Urothelium cell line (cell line): Measurements from ENCODE around the gene RFTN1.
A peak's percentile ranks its signal among the peaks of the same experiment; 100 is the strongest.

Experiments
- DNase-seq: peaks from one replicate; pipeline ENCODE4 v3.0.0; 2011; ENCODE audit warnings: low spot score, mixed read lengths
- FAIRE-seq: peaks from 2 replicates; lab custom pipeline; 2011; peaks lifted over from hg19 to GRCh38; lab: Jason Lieb, UNC

RFTN1 gene

DNA sequence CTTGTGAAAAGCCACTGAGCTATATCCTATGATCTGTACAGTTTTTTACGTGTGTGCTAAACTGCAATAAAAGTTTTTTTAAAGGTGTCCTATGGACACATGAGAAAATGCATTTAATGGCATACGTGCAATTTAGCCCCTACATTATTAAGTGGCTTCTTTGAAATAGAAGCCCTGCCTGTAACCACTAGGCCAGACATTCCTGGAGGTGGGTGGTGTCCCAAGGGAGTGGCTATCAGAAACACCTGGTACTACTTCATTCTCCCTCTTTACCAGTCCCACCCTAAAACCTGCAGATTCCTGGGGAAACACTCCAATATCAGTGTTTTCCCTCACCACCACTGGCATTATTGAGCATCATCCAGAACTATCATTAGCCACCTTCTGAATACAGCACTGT is 148.5 kb downstream of the RFTN1 start:
- DNase-seq (no peak), FAIRE-seq (no peak)

DNA sequence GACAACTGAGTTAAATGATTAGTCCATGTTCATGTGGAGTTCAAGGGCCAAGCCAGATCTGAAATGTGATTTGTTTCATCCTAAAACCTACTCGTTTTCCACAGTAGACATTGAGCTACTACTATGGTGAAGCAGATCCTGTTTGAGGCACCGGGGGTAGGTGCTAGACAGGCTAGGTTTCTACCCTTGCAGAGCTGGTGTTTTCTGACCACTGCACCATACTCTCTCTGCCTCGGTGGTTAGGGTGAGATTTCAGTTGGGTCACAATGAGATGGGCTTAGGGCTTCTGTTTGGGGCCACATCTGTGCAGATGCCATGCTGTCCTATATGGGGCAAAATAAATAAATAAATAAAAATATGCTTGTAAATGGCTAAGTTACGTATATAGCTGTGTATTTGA is 149.2 kb downstream of the RFTN1 start:
- DNase-seq (no peak), FAIRE-seq (no peak)

DNA sequence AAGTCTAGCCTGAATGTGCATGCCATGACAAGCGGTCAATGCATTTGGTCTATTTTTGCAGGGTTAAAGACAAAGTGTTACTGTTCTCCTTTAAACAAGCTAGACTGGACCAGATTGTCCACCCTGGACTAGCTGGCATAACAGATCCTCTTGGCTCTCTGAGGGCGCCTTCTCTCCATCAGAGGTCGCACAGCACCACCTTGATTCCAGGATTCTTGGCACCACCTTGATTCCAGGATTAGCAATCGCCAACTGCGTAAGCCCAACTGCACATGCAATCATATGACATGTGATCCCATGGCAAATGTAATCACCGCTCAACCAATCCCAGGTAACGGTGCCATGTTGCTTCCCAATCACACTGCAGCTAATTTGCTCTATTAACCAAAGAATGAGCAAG is 149.9 kb downstream of the RFTN1 start:
- no peak for FAIRE-seq
- DNase-seq = no peak

DNA sequence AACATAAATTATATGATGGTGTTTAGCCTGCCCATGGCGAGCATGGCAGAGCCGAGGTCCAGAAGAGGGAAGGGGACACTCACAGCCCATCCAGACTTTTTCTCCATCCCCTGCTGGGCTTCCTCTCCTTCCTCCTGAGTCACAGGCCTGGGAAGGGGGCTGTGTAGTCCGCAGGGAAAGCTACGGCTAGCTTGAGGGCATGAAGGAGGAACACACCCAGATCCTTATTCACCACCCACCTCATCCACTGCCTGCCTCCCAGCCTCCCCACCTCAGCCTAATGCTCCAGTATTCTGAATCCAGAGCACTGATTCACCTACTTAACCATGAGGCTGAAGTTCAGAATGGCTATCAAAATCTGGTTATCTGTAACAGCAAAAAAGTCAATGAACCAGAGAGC is 150.7 kb downstream of the RFTN1 start:
- no peak for FAIRE-seq
- DNase-seq = no peak

DNA sequence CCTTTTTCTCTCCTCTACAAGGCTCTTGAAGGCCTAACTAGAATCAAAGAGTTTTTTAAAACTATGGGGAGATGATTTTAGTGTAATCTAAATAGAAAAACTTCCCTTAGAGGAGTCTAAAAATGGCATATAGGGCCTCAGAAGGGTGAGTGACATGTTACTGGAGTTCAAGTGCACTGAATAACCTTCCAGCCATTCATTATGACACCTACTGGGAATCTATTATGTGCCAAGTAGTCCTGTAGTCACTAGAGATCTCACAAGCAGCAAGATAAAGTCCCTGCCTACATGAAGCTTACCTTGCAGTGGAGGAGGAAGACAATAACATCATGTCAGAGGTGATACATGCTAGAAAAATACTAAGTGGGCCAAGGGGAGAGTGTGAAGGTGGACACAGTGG is 152.4 kb downstream of the RFTN1 start:
- DNase-seq = no peak
- no peak for FAIRE-seq

DNA sequence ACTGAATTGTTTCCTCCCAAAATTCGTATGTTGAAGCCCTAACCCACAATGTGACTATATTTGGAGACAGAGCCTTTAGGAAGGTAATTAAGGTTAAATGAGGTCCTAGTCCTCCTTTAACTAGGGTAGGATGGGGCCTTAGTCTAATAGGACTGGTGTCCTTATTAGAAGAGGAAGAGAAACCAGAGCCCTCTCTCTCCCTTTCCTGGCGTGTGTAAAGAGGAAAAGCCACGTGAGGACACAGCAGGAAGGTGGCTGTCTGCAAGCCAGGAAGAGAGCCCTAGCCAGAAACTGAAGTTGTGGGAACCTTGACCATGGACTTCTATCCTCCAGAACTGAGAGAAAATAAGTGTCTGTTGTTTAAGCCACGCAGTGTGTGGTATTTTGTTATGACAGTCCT is 154.2 kb downstream of the RFTN1 start:
- FAIRE-seq (no peak), DNase-seq (no peak)

DNA sequence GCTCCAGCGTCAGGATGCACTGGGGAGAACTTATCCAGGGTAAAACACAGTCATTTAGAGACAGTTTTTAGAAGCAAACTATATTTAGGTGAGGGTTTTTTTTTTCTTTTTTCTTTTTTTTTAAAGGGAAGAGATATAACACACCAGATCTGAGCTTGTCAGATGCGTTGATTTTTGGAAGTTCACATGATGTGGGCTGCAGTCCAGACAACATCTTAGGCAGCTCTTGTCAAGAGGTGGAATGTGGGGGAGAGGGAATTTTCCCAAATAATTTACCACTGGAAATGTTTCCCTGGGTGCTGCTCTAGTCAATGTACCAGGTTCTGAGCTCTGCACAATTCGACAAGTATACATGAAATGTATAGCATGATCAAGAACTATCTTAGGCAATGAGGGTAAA is 155.2 kb downstream of the RFTN1 start:
- DNase-seq (no peak), FAIRE-seq (no peak)

DNA sequence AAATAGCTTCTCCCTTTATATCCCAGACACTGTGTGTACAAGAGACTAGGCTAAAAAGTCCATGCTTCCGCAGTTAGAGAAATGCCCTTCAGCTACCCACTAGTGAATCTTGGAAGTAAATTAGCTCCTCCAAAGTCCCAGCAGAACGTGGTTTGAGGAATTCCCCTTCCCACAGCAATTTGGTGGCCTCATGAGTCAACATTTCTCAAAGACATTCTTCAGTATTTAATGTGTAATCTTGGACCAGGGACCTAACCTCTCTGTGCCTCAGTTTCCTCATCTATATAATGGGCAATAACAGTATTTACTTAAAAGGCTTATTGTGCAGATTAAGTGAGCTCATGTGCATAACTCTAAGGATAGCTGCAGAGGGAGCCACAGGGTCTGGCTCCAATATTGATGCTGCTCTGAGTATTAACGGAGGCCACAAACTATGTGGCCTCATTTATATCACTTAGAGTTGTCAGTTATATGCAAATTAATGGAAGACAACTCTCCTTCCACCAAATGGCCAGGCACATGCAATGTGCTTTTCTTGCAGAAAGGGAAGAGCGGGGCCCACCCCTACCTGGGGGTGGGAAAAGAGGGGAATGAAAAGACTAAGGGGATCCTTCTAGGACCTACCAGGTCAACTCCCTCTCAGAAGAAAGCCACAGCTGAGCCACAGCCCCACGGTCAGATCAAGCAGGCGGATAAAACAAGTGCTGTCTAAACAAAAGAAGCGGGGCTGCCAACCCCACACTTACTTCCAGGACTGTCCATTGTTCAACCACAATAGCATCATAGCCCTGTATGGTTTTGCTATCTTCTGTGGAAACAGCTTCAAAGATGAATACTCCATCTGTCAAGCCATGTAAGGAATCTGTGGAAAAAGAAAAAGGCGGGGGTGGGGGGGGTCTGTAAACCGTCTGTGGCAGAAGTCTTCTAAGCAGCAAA is 156.0 kb downstream of the RFTN1 start:
- FAIRE-seq (no peak), DNase-seq (no peak)

DNA sequence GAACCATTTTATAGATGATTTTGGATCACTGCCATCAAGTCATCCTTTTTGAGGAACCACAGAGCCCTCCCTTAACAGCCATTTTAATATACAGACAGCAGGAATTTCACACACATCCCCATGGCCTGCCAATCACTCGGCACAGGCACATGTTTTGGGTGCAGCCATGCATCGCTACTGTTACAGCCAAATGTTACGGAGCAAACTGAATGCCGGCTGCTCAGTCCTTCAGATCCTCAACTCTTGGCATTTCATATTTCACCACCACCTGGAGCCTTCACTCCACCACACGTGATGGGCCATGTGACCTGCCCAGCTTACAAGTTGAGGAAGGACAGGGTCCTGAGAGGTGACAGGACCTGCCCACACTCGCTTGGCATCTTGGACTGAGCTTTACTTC is 157.7 kb downstream of the RFTN1 start:
- peak; percentile 61 for FAIRE-seq
- DNase-seq = no peak

DNA sequence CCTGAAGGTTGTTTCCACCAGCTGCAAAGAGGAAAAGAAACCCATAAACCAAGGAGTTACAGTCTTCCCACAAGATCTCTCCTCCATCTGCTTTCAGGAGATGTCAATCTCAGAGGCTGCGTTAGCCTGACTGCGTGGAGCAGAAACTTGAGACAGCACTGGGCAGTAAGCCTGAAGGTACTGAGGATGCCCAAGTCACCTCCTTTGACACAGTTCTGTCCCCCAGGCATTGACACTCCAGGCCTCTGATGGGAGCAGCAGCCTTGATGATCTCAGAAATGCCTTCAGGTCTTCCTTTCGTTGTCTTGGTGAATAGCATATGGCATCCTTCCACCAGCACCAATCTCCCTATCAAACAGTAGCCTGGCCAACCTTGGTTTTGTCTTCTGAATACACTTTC is 159.2 kb downstream of the RFTN1 start:
- DNase-seq (no peak), FAIRE-seq (no peak)

DNA sequence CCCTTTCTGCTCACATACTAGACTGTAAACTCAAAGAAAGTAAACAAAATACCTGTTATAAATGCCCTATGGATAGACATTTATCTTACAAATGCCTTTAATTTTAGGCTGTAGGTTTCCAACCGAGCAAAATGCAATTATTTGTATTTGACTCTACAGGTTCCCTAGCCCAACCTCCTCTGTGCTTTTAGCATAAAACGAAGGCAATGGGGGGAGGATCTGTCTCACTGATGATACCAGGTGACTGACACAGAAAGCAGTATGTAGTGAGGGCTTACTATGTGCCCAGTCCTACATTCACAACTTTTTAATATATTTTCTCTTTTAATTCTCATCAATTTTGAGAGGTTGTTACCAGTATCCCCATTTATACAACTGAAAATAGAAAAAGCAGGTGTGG is 161.1 kb downstream of the RFTN1 start:
- no peak for FAIRE-seq
- DNase-seq = no peak

DNA sequence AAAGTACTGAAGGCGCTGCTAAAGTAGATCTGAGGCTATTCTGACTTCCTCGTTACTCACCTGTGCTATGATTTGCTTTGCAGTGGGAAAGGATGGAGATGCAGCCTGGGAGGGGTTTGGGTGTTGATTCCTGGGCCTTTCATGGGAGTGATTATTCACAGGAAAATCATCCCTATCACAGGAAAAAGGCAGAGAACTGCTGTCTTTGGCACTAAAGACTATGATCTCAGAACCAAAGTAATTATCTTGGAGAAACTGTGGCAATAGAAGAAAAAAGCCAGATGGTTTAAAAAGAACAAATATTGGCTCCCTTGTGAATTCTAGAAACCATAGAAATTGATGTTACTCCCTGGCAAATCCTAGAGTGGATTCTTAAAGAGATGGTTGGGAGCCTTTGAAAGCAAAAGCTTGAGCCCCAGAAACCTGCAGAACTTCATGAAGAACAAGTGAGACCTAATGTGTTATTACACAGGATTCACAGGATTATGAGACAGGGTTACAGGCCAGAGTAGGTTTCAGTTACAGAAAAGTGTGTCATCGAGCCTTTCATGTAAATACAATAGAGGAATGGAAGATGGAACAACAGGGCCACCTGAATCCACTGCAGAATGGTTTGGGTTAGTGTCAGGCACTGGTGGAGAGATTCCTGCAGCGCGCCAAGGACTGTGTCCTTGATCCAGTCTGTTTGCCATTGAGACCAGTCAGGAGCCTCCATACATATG is 162.7 kb downstream of the RFTN1 start:
- FAIRE-seq (no peak), DNase-seq (no peak)

DNA sequence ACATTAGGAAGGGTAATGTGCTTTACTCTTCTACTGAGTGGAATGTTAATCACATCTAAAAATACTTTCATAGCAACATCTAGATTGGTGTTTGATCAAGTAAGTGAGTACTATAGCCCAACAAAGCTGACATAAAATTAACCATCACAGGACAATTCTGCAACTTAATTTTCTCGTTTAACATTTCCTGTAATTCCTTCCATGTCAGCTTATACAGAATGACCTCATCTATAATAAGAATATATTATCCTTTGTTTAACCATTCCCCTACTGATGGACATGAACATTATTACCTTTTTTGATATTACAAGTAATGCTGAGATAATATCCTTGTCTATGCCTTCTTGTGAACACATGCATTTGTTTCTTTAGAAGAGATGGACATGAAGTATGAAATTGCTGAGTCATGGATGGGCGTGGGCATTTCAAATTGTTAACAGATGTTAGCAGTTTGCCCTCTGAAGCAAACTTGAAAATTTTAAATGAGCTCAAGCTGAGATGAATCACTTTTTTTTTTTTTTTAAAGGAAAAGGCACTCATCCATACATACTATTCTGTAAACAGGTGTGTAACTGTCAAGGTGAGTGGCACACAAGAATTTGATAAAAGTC is 163.4 kb downstream of the RFTN1 start:
- DNase-seq = no peak
- FAIRE-seq = no peak

DNA sequence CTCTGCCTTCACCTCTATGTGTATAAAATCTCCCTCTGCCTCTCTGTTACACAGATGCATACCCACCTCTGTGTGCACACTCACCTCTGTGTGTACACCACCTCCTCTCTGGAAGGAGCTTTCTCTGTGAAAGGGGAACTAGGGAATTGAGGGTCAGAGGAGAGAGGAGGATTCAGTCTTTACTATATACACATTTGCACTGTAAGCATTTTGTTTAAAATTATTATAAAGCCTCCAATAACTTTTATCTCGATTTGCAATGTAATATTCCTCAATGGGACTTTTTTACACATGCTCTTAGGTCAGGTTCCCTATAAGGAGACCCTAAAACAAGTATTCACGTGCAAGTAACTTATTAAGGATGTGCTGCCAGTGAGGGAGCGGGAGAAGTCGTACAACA is 166.0 kb downstream of the RFTN1 start:
- FAIRE-seq (no peak), DNase-seq (no peak)

DNA sequence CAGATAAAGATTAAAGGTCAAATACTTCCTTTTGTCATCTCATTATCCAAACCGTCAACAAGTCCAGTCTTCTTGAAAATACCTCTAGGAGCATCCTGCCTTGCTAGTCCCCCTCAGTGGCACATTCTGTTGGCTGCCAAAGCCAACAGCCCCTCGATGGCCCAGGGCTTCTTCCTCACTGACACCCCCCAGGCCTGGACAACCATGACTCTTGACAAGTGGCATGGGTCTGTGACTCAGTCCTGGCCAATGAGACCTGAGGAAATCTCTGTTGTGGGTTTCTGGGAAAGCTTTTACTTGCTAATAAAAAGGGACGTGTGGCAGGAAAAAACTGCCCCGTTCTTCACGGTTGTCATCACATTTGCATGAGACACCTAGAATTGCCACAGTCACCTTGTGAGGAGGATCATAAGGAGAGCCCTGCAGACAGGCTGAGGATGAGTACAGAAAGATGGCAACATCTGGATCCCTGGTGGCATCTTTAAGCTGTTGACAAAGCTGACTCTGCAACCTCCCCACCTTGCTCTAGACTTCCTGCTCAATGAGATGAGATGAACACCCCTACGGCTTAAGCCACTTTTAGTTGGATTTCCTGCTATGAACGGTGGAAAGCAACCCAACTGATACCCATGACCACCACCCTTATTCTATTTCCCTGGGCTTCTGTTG is 167.0 kb downstream of the RFTN1 start:
- DNase-seq (no peak), FAIRE-seq (no peak)

DNA sequence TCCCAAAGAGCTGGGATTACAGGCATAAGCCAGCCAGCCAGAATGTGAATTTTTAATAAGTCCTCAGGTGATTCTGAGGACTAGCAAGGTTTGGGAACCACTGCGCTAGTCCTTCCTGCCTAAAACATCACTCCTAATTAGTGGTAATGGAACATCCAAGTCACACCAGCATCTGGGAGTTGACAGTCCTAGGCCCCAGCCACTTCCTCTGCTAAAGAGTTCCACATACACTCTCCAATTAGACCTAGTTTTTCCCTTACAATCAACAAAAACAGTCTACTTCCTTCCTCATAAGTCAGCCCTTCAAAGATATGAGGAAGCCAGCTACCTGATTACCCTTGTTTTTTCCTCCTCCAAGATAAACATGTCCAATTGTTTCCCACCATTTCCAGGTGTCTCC is 170.4 kb downstream of the RFTN1 start:
- FAIRE-seq = no peak
- no peak for DNase-seq

DNA sequence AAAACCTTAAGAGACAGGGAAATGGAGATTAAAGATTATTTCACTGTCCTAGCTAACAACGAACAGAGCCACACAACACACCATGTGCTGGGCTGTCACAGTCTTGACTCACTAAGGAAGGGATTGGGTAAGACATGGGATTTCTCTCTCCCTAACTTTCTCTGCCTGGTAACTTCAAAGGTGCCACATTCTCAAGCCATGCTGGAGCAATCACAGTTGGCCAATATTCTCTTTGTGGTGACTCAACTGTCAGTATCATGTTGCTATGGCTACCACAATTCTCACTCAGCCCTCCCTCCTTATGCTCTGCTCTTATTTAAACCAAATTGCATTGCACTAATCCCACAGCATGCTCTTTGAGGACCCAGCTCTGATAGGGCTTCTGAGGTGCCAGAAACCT is 174.5 kb downstream of the RFTN1 start:
- FAIRE-seq (no peak), DNase-seq (peak; percentile 31)

DNA sequence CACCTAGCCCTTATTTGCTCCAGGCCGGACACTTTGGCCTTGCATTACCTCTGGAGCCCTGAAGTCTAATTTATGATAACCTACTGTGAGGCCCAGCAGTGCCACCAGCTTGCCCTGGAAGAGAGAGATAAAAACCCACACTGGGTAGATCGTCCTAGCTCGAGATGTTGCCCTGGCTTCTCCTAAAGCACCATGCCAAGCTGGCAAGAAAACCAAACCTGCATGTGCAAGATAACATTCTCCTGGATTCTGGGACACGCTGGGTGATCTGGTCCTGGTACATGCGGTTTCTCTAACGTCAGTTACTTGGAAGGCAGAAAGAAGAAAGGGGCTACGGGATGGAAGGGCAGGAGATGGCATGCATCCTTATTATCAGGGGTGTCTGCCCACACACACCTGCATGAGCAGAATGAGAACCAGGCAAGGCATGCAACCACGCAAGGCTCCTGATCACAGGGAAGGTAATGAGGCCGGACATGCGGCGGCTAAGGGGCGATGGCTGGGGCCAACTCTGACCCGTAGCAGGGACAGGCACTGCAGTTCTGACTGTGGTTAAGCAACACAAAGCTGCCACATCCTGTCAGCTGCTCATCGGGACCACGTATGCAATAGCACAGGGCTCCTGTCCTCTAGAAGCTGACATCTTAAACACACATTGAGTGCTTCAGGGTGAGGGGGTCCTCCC is 175.5 kb downstream of the RFTN1 start:
- DNase-seq (no peak), FAIRE-seq (no peak)

DNA sequence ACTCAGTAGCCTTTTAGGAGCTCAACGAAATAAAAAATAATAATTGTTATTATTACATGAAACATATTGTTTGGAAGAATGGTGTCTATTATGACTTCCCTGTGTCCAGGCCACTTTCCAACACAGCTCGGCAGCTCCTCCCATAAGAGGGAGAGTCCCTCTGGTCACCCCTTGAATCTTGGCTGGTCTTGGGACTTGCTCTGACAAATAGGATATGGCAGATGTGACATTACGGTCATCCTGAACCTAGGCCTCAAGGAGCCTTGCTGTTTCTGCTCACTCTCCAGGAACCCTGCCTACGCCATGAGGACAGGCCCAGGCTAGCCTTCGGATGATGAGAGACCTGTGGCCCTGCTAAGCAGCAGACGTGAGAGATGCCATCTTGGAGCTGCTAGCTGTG is 176.7 kb downstream of the RFTN1 start:
- no peak for FAIRE-seq
- no peak for DNase-seq

DNA sequence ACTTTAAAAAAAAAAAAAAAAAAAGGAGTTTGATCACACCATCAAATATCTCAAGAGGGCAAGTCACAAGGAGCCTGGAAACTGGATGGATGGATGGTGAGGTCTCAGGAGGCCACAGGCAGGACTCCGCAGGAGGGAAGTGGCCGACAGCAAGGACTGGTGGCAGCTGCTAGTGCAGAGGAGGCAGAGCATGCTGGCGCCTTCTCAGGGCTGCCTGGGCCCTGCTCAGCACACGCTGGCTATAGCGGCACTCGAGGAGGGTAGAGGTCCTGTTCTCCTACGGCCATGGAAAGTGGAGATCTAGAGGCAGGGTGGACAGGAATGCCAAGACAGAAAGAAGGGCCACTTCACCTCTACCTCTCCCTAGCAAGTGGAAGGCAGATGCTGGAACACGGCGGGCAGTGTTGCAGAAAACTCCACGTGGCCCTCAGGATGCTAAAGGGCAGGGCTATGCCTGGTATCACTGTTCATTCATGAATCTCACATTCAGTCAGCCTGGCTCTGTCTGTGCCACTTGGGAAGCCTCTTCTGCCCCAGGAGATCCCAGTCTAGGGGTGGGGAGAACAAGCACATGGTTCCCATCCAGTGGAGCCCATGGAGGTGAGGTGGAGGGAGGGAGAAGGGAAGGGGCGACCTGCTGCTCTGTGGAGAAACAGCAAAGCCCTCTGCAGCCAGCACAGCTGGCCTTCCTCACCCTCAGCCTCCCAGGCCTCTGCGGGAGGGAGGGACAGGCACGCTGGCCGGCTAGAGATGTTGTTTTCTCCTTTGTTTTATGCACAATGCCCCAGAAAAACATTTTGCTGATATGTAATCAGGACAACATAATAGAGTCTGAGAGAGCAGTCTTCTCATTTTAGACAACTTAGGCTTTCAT is 177.5 kb downstream of the RFTN1 start:
- DNase-seq (no peak), FAIRE-seq (no peak)
